HepG2 (cell line): Measurements from ENCODE around the gene HNRNPA2B1. TPM values are rescaled to one million over a fixed set of nuclear protein-coding genes. Genes with fewer than 3 reads are reported as not detected.

Experiments
- ARHGAP35 ChIP-seq: sonication (generic); formaldehyde crosslinking; IDR thresholded peaks from 2 replicates; pipeline ENCODE4 v1.9.0; 2022; ENCODE audit warnings: mild to moderate bottlenecking, inconsistent platforms, moderate library complexity, missing genetic modification reagents, borderline replicate concordance
- EP300 ChIP-seq, 3 experiments: sonication (generic) in 1 of 3; formaldehyde crosslinking in 1 of 3; IDR thresholded peaks; 2 replicates each; pipeline versions ENCODE4 v1.5.1 to v1.6.1; 2011 to 2020; ENCODE audit warnings: low read depth in 2 of 3, low read length in 2 of 3, borderline replicate concordance in 1 of 3, improper control_type of control experiment in 1 of 3, mild to moderate bottlenecking in 1 of 3, missing genetic modification reagents in 1 of 3, moderate library complexity in 1 of 3
- HNF4G ChIP-seq, 2 experiments: sonication (generic) in 1 of 2; formaldehyde crosslinking in 1 of 2; IDR thresholded peaks; 2 replicates each; pipeline versions ENCODE4 v1.4.0 to v1.6.1; 2011 to 2020; ENCODE audit warnings: borderline replicate concordance in 2 of 2, low read depth in 2 of 2, mild to moderate bottlenecking in 2 of 2, low read length in 1 of 2, missing genetic modification reagents in 1 of 2, moderate library complexity in 1 of 2
- HOXA3 ChIP-seq: sonication (generic); formaldehyde crosslinking; IDR thresholded peaks from 2 replicates; pipeline ENCODE4 v1.5.0; 2020; ENCODE audit warnings: missing genetic modification reagents
- HOXA9 ChIP-seq: sonication (generic); formaldehyde crosslinking; IDR thresholded peaks from 2 replicates; pipeline ENCODE4 v1.8.1; 2022; ENCODE audit warnings: missing genetic modification reagents, mild to moderate bottlenecking, moderate library complexity, borderline replicate concordance
- ISL2 ChIP-seq: sonication (generic); formaldehyde crosslinking; IDR thresholded peaks from 2 replicates; pipeline ENCODE4 v1.5.0; 2020; ENCODE audit warnings: missing genetic modification reagents
- SSRP1 ChIP-seq: IDR thresholded peaks from 2 replicates; pipeline ENCODE4 v1.6.1; 2016; ENCODE audit warnings: control low read depth
- TBL1XR1 ChIP-seq: fragments of 150-350 bp; IDR thresholded peaks from 2 replicates; pipeline ENCODE4 v1.6.1; 2014; ENCODE audit warnings: borderline replicate concordance, low read length; ENCODE audit not compliant: partially characterized antibody
- ZBTB1 ChIP-seq: sonication (generic); formaldehyde crosslinking; IDR thresholded peaks from 2 replicates; pipeline ENCODE4 v1.4.0; 2020; ENCODE audit warnings: missing genetic modification reagents, borderline replicate concordance
- ZFP1 ChIP-seq: IDR thresholded peaks from 2 replicates; pipeline ENCODE4 v1.6.1; 2016
- ZNF264 ChIP-seq: sonication (generic); formaldehyde crosslinking; IDR thresholded peaks from 2 replicates; pipeline ENCODE4 v1.4.0; 2020; ENCODE audit warnings: missing genetic modification reagents
- ZNF430 ChIP-seq: sonication (generic); formaldehyde crosslinking; IDR thresholded peaks from 2 replicates; pipeline ENCODE4 v1.9.0; 2021; ENCODE audit warnings: mild to moderate bottlenecking, missing genetic modification reagents
- ZNF589 ChIP-seq: sonication (generic); formaldehyde crosslinking; conservative IDR thresholded peaks from 2 replicates; pipeline ENCODE4 v1.8.0; 2022; ENCODE audit warnings: mild to moderate bottlenecking, moderate library complexity, missing genetic modification reagents
- ZNF780A ChIP-seq: sonication (generic); formaldehyde crosslinking; IDR thresholded peaks from 2 replicates; pipeline ENCODE4 v1.8.0; 2022; ENCODE audit warnings: mild to moderate bottlenecking, missing genetic modification reagents, moderate library complexity
- ZNF792 ChIP-seq: IDR thresholded peaks from 2 replicates; pipeline ENCODE4 v1.6.1; 2016
- polyA plus RNA-seq, 8 experiments: library from polyadenylated mRNA; depleted of rRNA in 3 of 8; stranded (reverse) in 7 of 8; unstranded in 1 of 8; fragments of >200 nt; fragmentation: Illumina TruSeq in 4 of 8; extraction: Trizol in 4 of 8; gene quantifications; 2 replicates each; pipeline versions ENCODE4 v1.2.1 to v1.2.3, GENCODE V29; 2011 to 2016; ENCODE audit warnings: low read depth in 4 of 8, missing spikeins in 1 of 8, mixed read lengths in 1 of 8; ENCODE audit not compliant: insufficient read depth in 1 of 8
- total RNA-seq, 5 experiments: library from RNA; depleted of rRNA; stranded (reverse); fragments of >200 nt; fragmentation: Illumina TruSeq; extraction: Trizol; gene quantifications; 2 replicates each; pipeline ENCODE4 v1.2.3, GENCODE V29; 2016; ENCODE audit warnings: low read depth in 1 of 5
- TF ChIP-seq, protein P1 (sequence below): sonication (generic); formaldehyde crosslinking; IDR thresholded peaks from 2 replicates; pipeline ENCODE4 v1.5.0; 2020; ENCODE audit warnings: mild to moderate bottlenecking, missing genetic modification reagents
- TF ChIP-seq, protein P2 (sequence below): sonication (generic); formaldehyde crosslinking; IDR thresholded peaks from 2 replicates; pipeline ENCODE4 v1.4.0; 2020; ENCODE audit warnings: missing genetic modification reagents, borderline replicate concordance
- TF ChIP-seq, protein P3 (sequence below): sonication (generic); formaldehyde crosslinking; IDR thresholded peaks from 2 replicates; pipeline ENCODE4 v1.4.0; 2020; ENCODE audit warnings: mild to moderate bottlenecking, missing genetic modification reagents
- TF ChIP-seq, protein P4 (sequence below): sonication (generic); formaldehyde crosslinking; IDR thresholded peaks from 2 replicates; pipeline ENCODE4 v1.4.0; 2020; ENCODE audit warnings: missing genetic modification reagents

HNRNPA2B1 gene
- total and polyA plus RNA-seq, 2 of the 13 experiments (the other 11 are each of a cell fraction or from before 2014, with no cell fraction given), result 193 to 412 TPM

DNA sequence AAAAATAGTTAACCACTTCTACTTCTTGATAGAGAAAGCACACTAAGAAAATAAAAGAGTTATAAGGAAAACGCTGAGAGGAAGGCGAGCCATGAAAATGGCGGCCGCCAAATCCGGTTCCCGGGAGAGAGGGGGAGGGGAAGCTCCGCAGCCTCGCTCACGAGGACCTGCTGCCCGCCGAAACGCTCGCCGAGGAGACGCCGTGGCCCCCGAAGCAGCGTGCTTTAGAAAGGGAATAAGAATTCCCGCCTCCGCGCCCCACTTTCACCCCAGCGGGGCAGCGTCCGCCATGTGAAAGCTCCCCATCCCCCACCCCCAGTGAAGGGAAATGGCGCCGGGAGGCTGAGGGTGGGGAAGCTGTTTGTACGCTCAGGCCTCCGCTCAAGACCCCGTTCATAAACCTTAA lies 505 bp downstream of the HNRNPA2B1 start (continued):
- 0 out of 2 replicates have a peak, but pooled peaks have one; percentile 39 for TF ChIP-seq HOXA3 (CRISPR knock-in tag)
- no peak for TF ChIP-seq ZFP1
- 0 out of 2 replicates have a peak, but pooled peaks have one; percentile 7 for TF ChIP-seq HOXA9 (CRISPR knock-in tag)
- no peak for TF ChIP-seq ZNF792 (CRISPR knock-in tag)
- no peak for TF ChIP-seq ZNF264 (CRISPR knock-in tag)
- TF ChIP-seq EP300 (IDR thresholded peaks at IDR 0.05; ENCODE audit: low read depth in 2 of 2, low read length in 2 of 2), result no peak
- no peak for TF ChIP-seq EP300 (CRISPR knock-in tag; IDR thresholded peaks at IDR 0.05; ENCODE audit: borderline replicate concordance)
- no peak for TF ChIP-seq ISL2 (CRISPR knock-in tag)
- TF ChIP-seq ZNF589 (CRISPR knock-in tag), result no peak
- TF ChIP-seq ZNF430 (CRISPR knock-in tag), result no peak
- TF ChIP-seq ARHGAP35 (CRISPR knock-in tag), result no peak
- TF ChIP-seq HNF4G (IDR thresholded peaks at IDR 0.05; ENCODE audit: borderline replicate concordance, low read depth, low read length), result 0 out of 2 replicates have a peak, but pooled peaks have one; percentile 8
- TF ChIP-seq HNF4G (CRISPR knock-in tag; IDR thresholded peaks at IDR 0.05; ENCODE audit: borderline replicate concordance, low read depth), result no peak
- TF ChIP-seq, protein P1, sequence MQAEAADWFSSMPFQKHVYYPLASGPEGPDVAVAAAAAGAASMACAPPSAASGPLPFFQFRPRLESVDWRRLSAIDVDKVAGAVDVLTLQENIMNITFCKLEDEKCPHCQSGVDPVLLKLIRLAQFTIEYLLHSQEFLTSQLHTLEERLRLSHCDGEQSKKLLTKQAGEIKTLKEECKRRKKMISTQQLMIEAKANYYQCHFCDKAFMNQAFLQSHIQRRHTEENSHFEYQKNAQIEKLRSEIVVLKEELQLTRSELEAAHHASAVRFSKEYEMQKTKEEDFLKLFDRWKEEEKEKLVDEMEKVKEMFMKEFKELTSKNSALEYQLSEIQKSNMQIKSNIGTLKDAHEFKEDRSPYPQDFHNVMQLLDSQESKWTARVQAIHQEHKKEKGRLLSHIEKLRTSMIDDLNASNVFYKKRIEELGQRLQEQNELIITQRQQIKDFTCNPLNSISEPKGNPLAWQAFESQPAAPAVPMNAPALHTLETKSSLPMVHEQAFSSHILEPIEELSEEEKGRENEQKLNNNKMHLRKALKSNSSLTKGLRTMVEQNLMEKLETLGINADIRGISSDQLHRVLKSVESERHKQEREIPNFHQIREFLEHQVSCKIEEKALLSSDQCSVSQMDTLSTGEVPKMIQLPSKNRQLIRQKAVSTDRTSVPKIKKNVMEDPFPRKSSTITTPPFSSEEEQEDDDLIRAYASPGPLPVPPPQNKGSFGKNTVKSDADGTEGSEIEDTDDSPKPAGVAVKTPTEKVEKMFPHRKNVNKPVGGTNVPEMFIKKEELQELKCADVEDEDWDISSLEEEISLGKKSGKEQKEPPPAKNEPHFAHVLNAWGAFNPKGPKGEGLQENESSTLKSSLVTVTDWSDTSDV, result no peak
- no peak for TF ChIP-seq SSRP1
- no peak for TF ChIP-seq TBL1XR1
- 0 out of 2 replicates have a peak, but pooled peaks have one; percentile 7 for TF ChIP-seq ZNF780A (CRISPR knock-in tag)
- TF ChIP-seq, protein P2, sequence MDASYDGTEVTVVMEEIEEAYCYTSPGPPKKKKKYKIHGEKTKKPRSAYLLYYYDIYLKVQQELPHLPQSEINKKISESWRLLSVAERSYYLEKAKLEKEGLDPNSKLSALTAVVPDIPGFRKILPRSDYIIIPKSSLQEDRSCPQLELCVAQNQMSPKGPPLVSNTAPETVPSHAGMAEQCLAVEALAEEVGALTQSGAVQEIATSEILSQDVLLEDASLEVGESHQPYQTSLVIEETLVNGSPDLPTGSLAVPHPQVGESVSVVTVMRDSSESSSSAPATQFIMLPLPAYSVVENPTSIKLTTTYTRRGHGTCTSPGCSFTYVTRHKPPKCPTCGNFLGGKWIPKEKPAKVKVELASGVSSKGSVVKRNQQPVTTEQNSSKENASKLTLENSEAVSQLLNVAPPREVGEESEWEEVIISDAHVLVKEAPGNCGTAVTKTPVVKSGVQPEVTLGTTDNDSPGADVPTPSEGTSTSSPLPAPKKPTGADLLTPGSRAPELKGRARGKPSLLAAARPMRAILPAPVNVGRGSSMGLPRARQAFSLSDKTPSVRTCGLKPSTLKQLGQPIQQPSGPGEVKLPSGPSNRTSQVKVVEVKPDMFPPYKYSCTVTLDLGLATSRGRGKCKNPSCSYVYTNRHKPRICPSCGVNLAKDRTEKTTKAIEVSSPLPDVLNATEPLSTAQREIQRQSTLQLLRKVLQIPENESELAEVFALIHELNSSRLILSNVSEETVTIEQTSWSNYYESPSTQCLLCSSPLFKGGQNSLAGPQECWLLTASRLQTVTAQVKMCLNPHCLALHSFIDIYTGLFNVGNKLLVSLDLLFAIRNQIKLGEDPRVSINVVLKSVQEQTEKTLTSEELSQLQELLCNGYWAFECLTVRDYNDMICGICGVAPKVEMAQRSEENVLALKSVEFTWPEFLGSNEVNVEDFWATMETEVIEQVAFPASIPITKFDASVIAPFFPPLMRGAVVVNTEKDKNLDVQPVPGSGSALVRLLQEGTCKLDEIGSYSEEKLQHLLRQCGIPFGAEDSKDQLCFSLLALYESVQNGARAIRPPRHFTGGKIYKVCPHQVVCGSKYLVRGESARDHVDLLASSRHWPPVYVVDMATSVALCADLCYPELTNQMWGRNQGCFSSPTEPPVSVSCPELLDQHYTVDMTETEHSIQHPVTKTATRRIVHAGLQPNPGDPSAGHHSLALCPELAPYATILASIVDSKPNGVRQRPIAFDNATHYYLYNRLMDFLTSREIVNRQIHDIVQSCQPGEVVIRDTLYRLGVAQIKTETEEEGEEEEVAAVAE, result no peak
- peak; percentile 16; the same call in 1 of the 2 replicates for TF ChIP-seq ZBTB1 (CRISPR knock-in tag)
- TF ChIP-seq, protein P3, sequence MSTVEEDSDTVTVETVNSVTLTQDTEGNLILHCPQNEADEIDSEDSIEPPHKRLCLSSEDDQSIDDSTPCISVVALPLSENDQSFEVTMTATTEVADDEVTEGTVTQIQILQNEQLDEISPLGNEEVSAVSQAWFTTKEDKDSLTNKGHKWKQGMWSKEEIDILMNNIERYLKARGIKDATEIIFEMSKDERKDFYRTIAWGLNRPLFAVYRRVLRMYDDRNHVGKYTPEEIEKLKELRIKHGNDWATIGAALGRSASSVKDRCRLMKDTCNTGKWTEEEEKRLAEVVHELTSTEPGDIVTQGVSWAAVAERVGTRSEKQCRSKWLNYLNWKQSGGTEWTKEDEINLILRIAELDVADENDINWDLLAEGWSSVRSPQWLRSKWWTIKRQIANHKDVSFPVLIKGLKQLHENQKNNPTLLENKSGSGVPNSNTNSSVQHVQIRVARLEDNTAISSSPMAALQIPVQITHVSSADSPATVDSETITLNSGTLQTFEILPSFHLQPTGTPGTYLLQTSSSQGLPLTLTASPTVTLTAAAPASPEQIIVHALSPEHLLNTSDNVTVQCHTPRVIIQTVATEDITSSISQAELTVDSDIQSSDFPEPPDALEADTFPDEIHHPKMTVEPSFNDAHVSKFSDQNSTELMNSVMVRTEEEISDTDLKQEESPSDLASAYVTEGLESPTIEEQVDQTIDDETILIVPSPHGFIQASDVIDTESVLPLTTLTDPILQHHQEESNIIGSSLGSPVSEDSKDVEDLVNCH, result no peak
- TF ChIP-seq, protein P4, sequence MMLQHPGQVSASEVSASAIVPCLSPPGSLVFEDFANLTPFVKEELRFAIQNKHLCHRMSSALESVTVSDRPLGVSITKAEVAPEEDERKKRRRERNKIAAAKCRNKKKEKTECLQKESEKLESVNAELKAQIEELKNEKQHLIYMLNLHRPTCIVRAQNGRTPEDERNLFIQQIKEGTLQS, result no peak
